Thoracic aorta (tissue), 2 donors: ENCODE results near the gene CAPN10. TPM values are rescaled to one million over a fixed set of nuclear protein-coding genes. Genes with fewer than 3 reads are reported as not detected.

ENCODE experiments used
- ATAC-seq: fragments of 150-250 bp; one replicate; pipeline ENCODE4 v1.8.0; 2017; ENCODE audit warnings: low read depth; ENCODE audit not compliant: insufficient number of reproducible peaks, low FRiP score
- DNase-seq: peaks from one replicate; pipeline ENCODE4 v3.0.0-alpha.2; 2020; ENCODE audit warnings: low spot score
- H3K27ac ChIP-seq, 2 donors: fragments of 200-600 bp; sonication (generic); 1 replicate in 1 of 2; 2 replicates in 1 of 2; pipeline ENCODE4 v1.5.1; 2016; ENCODE audit warnings: mild to moderate bottlenecking in 2 of 2, moderate library complexity in 2 of 2
- H3K27me3 ChIP-seq: fragments of 200-600 bp; sonication (generic); replicated peaks from 2 replicates; pipeline ENCODE4 v1.6.0; 2016; ENCODE audit warnings: mild to moderate bottlenecking; ENCODE audit not compliant: insufficient read depth
- H3K36me3 ChIP-seq: fragments of 200-600 bp; sonication (generic); one replicate; pipeline ENCODE4 v1.5.1; 2016
- H3K4me1 ChIP-seq, 2 donors: fragments of 200-600 bp; sonication (generic); 1 replicate in 1 of 2; 2 replicates in 1 of 2; pipeline versions ENCODE4 v1.5.1 to v1.6.0; 2016; ENCODE audit warnings: low read depth in 2 of 2, mild to moderate bottlenecking in 1 of 2; ENCODE audit not compliant: control insufficient read depth in 1 of 2
- H3K4me3 ChIP-seq: fragments of 200-600 bp; sonication (generic); 2 replicates; pipeline ENCODE4 v1.5.1; 2016; ENCODE audit warnings: mild to moderate bottlenecking
- H3K9me3 ChIP-seq: fragments of 200-600 bp; sonication (generic); 2 replicates; pipeline ENCODE4 v1.5.1; 2016
- total RNA-seq, 2 donors: library from RNA; depleted of rRNA; stranded (reverse); fragments of >200 nt; gene quantifications; one replicate each; pipeline versions ENCODE4 v1.1.0 to v1.2.3, GENCODE V29; 2016
- TF ChIP-seq, protein P1 (sequence below): fragments of 200-600 bp; sonication (generic); IDR thresholded peaks from one replicate; pipeline ENCODE4 v1.5.1; 2019; ENCODE audit warnings: antibody characterized with exemption

CAPN10 gene
- total RNA-seq, 2 donors from 2014 or later: 33.3 to 38.2 TPM

DNA sequence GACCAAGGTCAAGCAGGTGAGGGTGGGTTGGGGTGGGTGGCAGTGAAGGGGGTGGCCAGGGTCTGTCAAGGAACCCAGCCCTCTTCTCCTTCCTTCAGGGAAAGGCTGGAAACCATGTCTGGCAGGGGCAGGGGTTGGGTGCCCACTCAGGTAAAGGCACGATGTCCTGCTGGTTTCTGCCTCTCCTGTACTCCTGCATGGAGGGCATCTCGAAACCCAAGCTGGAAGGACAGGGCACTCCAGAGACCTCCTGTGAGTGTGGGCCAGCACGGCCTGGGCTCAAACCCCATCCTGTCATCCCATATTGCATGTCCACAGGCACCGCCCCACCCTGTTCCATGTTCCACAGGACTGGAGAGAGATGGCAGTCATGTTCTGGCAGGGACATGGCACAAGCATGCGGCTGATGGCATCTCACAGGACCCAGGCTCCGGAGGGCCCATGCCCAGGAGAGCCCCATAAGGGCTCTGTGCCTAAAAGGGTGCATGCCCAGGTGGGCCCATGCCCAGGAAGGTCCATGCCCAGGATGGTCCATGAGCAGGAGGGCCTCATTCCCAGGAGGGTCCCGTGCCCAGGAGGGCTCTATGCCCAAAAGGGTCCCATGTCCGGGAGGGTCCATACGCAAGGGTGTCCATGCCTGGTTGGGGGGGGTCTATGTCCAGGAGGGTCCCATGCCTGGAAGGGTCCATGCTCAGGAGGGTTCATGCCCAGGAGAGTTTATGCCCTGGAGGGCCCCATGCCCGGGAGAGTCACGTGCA is 45.2 kb downstream of the CAPN10 start:
- TF ChIP-seq, protein P1, sequence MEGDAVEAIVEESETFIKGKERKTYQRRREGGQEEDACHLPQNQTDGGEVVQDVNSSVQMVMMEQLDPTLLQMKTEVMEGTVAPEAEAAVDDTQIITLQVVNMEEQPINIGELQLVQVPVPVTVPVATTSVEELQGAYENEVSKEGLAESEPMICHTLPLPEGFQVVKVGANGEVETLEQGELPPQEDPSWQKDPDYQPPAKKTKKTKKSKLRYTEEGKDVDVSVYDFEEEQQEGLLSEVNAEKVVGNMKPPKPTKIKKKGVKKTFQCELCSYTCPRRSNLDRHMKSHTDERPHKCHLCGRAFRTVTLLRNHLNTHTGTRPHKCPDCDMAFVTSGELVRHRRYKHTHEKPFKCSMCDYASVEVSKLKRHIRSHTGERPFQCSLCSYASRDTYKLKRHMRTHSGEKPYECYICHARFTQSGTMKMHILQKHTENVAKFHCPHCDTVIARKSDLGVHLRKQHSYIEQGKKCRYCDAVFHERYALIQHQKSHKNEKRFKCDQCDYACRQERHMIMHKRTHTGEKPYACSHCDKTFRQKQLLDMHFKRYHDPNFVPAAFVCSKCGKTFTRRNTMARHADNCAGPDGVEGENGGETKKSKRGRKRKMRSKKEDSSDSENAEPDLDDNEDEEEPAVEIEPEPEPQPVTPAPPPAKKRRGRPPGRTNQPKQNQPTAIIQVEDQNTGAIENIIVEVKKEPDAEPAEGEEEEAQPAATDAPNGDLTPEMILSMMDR: no peak
- Histone ChIP-seq H3K36me3 (no peaks in the 10 kb centered on the region), H3K4me3 (no peak overlapping the region), H3K27me3 (no peaks in the 10 kb centered on the region), H3K4me1 (no peaks in the 10 kb centered on the region), H3K27ac (no peak overlapping the region), H3K9me3 (no peaks in the 10 kb centered on the region)
- ATAC-seq (no peak), DNase-seq (no peak)

DNA sequence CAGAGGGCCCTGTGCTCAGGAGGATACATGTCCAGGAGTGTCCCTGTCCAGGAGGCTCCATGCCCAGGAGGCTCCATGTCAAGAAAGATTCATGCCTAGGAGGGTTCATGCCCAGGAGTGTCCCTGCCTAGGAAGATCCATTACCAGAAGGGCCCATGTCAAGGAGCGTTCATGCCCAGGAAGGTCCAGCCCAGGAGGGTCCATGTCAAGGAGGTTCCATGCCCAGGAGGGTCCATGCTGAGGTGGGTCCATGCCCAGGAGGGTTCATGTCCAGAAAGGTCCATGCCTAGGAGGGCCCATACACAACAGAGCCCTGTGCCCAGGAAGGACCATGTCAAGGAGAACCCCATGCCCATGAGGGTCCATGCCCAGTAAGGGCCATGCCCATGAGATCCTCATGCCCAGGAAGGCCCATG is 45.8 kb downstream of the CAPN10 start:
- Histone ChIP-seq H3K27ac (no peak overlapping the region), H3K4me1 (no peaks in the 10 kb centered on the region), H3K27me3 (no peaks in the 10 kb centered on the region), H3K36me3 (no peaks in the 10 kb centered on the region), H3K4me3 (no peak overlapping the region), H3K9me3 (no peaks in the 10 kb centered on the region)
- no peak for DNase-seq
- no peak for ATAC-seq
- TF ChIP-seq, protein P1: no peak

DNA sequence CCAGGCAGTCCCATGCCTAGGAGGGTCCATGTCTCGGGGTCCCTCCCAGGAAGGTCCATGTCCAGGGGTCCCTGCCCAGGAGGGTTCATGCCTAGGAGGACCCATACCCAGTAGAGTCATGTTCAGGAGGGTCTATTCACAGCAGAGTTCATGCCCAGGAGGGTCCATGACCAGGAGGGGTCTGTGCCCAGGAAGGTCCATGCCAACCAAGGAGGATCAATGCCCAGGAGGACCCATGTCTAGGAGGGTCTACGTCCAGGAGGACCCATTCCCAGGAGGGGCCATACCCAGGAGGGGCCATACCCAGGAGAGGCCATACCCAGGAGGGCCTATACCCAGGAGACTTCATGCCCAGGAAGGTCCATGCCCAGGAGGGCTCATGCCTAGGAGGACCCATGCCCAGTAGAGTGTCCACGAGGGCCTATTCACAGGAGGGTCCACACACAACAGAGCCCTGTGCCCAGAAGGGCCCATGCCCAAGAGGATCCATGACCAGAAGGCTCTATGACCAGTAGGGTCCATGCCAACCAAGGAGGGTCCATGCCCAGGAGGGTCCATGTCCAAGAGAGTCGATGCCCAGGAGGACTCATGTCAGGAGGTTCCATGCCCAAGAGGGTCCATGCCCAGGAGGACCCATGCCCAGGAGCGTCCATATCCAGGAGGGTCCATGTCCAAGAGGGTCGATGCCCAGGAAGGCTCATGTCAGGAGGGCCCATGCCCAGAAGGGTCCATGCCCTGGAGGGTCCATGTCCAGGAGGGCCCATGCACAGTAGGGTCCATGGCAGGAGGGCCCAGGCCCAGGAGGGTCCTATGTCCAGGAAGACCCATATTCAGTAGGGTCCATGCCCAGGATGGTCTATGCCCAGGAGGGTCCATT is 48.8 kb downstream of the CAPN10 start:
- Histone ChIP-seq H3K9me3 (no peaks in the 10 kb centered on the region), H3K36me3 (no peaks in the 10 kb centered on the region), H3K4me3 (no peak overlapping the region), H3K27me3 (no peaks in the 10 kb centered on the region), H3K4me1 (no peaks in the 10 kb centered on the region), H3K27ac (no peak overlapping the region)
- DNase-seq (no peak), ATAC-seq (no peak)
- TF ChIP-seq, protein P1: no peak

DNA sequence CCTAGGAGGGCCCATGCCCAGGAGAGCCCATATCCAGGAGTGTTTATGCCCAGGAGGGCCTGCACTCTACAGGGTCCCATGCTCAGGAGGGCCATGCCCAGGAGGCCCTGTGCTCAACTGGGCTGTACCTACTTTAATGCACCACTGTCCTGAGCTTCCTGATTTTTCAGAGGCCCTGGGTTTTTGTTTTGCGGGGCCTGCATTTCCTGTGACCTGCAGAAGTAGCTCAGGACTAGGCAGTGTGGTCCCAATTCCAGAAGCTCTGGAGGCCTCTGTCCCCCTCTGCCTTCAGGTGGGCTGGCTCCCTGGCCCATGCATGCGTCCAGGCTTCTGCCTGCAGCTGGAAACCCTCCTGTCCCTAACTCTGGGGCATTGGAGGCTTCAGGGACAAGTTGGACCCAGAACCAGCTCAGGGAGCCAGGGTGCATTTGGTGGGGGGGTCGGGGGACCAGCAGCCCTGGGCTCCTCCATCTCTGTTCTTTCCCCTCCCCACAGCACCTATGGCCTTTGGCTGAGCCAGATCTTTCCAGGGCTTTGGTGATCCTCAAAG is 49.5 kb downstream of the CAPN10 start:
- TF ChIP-seq, protein P1: no peak
- H3K9me3 ChIP-seq: no peaks in the 10 kb centered on the region
- H3K36me3 ChIP-seq: no peaks in the 10 kb centered on the region
- H3K27ac ChIP-seq: no peak overlapping the region
- no peaks in the 10 kb centered on the region for H3K4me1 ChIP-seq
- no peaks in the 10 kb centered on the region for H3K27me3 ChIP-seq
- ATAC-seq (no peak), DNase-seq (no peak)
- H3K4me3 ChIP-seq: no peak overlapping the region

DNA sequence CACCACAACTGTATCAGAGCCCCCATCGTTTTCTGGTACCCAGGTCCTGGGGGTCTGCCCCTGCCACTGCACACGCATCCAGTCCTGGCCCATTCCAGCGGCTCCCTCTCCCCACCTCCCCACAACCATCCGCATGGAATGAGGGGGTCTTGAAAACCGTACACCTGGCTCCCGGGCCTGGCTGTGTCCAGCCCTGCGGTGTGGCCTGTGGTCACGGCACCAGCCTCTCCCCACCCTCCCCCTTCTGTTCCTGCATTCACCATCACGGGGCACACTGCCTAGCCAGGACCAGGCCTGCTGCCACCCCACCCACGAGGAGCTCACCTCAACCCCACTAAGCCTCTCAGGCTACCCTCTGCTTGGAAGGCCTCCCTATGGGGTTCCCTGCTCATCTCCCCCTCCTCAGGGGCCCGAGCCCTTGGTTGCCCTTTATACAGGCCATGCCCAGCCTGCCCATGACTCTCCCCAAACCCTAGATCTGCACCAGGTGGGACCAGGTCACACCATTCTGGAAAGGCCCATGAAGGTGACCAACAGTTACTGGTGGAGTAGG is 50.1 kb downstream of the CAPN10 start:
- ATAC-seq (no peak), DNase-seq (no peak)
- Histone ChIP-seq H3K4me1 (no peaks in the 10 kb centered on the region), H3K27me3 (no peaks in the 10 kb centered on the region), H3K36me3 (no peaks in the 10 kb centered on the region), H3K9me3 (no peaks in the 10 kb centered on the region), H3K4me3 (no peak overlapping the region), H3K27ac (no peak overlapping the region)
- TF ChIP-seq, protein P1: no peak
